ENCODE measurements around the gene GPR27. TPM values are rescaled to one million over a fixed set of nuclear protein-coding genes. Genes with fewer than 3 reads are reported as not detected.

Gene GPR27, protein sequence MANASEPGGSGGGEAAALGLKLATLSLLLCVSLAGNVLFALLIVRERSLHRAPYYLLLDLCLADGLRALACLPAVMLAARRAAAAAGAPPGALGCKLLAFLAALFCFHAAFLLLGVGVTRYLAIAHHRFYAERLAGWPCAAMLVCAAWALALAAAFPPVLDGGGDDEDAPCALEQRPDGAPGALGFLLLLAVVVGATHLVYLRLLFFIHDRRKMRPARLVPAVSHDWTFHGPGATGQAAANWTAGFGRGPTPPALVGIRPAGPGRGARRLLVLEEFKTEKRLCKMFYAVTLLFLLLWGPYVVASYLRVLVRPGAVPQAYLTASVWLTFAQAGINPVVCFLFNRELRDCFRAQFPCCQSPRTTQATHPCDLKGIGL
- total RNA-seq, result under 0.01 TPM in 1 of 2 replicates, not detected in the other

DNA sequence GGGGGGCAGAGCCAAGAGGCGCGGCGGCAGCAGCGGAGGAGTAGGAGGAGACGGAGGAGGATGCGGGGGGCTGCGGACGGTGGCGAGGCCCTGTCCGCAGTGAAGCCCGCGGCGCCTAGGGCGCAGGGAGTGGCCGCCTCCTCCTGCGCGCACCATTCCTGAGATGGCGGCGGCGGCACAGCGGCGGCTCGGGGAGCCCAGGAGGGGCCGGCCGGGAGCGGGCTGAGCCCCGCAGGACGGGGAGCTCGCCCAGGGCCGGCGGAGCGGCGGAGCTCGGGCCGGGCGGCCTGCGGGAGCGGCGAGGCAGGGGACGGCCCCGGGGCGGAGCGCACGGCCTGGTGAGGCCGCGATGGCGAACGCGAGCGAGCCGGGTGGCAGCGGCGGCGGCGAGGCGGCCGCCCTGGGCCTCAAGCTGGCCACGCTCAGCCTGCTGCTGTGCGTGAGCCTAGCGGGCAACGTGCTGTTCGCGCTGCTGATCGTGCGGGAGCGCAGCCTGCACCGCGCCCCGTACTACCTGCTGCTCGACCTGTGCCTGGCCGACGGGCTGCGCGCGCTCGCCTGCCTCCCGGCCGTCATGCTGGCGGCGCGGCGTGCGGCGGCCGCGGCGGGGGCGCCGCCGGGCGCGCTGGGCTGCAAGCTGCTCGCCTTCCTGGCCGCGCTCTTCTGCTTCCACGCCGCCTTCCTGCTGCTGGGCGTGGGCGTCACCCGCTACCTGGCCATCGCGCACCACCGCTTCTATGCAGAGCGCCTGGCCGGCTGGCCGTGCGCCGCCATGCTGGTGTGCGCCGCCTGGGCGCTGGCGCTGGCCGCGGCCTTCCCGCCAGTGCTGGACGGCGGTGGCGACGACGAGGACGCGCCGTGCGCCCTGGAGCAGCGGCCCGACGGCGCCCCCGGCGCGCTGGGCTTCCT, at the start of gene GPR27:
Gene GPR27 (plus strand): TSS at position 155 of the 909 bp plus-strand sequence. CDS start 195 bp downstream, at position 350.
- Histone ChIP-seq H2AFZ (ENCODE audit: low read length) (no peak within 1 kb of the TSS), H3K79me2 (ENCODE audit: insufficient read depth, low read length) (no peaks in the 10 kb centered on the region), H3K36me3 (ENCODE audit: insufficient read depth, low read length) (no peaks in the 10 kb centered on the region), H3K27me3 (ENCODE audit: insufficient read depth, low read length) (peaks cover 59% of the 10 kb centered on the region), H3K4me2 (ENCODE audit: insufficient read depth, low read length) (no peak within 1 kb of the TSS), H4K20me1 (ENCODE audit: insufficient read depth, low read length) (no peaks in the 10 kb centered on the region), H3K4me1 (ENCODE audit: insufficient read depth, low read length) (no peaks in the 10 kb centered on the region), H3K4me3 (ENCODE audit: insufficient read depth, low read length) (no peak within 1 kb of the TSS), H3K27ac (ENCODE audit: low read depth, low read length) (no peak within 1 kb of the TSS), H3K9me3 (ENCODE audit: low read depth, low read length) (no peaks in the 10 kb centered on the region)
- DNase-seq (ENCODE audit: insufficient read length, low spot score, missing footprints), result peak; percentile 88
- TF ChIP-seq, protein P1, sequence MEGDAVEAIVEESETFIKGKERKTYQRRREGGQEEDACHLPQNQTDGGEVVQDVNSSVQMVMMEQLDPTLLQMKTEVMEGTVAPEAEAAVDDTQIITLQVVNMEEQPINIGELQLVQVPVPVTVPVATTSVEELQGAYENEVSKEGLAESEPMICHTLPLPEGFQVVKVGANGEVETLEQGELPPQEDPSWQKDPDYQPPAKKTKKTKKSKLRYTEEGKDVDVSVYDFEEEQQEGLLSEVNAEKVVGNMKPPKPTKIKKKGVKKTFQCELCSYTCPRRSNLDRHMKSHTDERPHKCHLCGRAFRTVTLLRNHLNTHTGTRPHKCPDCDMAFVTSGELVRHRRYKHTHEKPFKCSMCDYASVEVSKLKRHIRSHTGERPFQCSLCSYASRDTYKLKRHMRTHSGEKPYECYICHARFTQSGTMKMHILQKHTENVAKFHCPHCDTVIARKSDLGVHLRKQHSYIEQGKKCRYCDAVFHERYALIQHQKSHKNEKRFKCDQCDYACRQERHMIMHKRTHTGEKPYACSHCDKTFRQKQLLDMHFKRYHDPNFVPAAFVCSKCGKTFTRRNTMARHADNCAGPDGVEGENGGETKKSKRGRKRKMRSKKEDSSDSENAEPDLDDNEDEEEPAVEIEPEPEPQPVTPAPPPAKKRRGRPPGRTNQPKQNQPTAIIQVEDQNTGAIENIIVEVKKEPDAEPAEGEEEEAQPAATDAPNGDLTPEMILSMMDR (IDR thresholded peaks at IDR 0.05; ENCODE audit: extremely low read depth, low read depth, low read length), result no peak

DNA sequence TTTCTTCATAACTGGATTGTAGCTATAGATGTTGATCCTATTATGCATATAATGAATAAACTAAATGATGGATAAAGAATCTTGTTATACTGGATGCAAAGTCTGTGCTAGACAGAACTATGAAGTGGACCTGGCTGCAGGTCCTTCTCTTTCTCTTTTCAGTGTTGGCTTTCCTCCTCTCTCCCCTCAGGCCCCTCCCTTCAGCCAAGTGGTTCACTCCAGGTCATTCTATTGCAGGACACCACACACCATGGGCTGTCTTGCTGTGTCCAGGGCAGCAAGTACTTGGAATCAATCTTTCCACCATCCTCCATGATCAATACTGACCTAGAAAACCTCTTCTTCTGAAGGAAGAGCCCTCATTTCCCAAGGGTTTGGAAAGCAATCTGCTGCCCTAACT, 48.7 kb upstream of the GPR27 start:
- Histone ChIP-seq H3K4me3 (ENCODE audit: insufficient read depth, low read length) (no peak overlapping the region), H4K20me1 (ENCODE audit: insufficient read depth, low read length) (no peaks in the 10 kb centered on the region), H3K9me3 (ENCODE audit: low read depth, low read length) (no peaks in the 10 kb centered on the region), H3K4me2 (ENCODE audit: insufficient read depth, low read length) (no peak overlapping the region), H2AFZ (ENCODE audit: low read length) (no peak overlapping the region), H3K27ac (ENCODE audit: low read depth, low read length) (no peak overlapping the region), H3K79me2 (ENCODE audit: insufficient read depth, low read length) (no peaks in the 10 kb centered on the region), H3K36me3 (ENCODE audit: insufficient read depth, low read length) (no peaks in the 10 kb centered on the region), H3K27me3 (ENCODE audit: insufficient read depth, low read length) (peaks cover 2% of the 10 kb centered on the region), H3K4me1 (ENCODE audit: insufficient read depth, low read length) (no peaks in the 10 kb centered on the region)
- DNase-seq (ENCODE audit: insufficient read length, low spot score, missing footprints), result no peak
- TF ChIP-seq, protein P1 (IDR thresholded peaks at IDR 0.05; ENCODE audit: extremely low read depth, low read depth, low read length), result no peak

DNA sequence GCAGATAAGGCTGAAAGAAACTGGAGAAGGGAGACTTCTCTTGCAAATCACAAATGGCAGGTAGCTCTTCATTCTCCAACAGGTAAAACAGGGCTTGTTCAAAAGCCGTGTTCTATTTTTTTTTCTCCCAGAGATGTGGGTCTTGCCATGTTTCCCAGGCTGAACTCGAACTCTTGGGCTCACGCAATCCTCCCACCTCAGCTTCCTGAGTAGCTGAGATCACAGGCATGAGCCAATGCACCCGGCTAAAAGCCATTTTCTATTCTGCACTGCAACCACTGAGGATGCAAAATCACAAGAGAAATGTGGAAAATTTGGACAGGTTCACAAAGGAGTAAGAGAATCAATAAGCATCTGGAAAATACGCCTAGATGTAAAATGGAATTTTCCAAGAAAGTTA, 48.0 kb upstream of the GPR27 start:
- Histone ChIP-seq H4K20me1 (ENCODE audit: insufficient read depth, low read length) (no peaks in the 10 kb centered on the region), H3K4me1 (ENCODE audit: insufficient read depth, low read length) (no peaks in the 10 kb centered on the region), H3K27ac (ENCODE audit: low read depth, low read length) (no peak overlapping the region), H3K4me3 (ENCODE audit: insufficient read depth, low read length) (no peak overlapping the region), H3K36me3 (ENCODE audit: insufficient read depth, low read length) (no peaks in the 10 kb centered on the region), H3K27me3 (ENCODE audit: insufficient read depth, low read length) (peaks cover 3% of the 10 kb centered on the region), H3K79me2 (ENCODE audit: insufficient read depth, low read length) (no peaks in the 10 kb centered on the region), H3K9me3 (ENCODE audit: low read depth, low read length) (no peaks in the 10 kb centered on the region), H3K4me2 (ENCODE audit: insufficient read depth, low read length) (no peak overlapping the region), H2AFZ (ENCODE audit: low read length) (no peak overlapping the region)
- DNase-seq (ENCODE audit: insufficient read length, low spot score, missing footprints), result no peak
- TF ChIP-seq, protein P1 (IDR thresholded peaks at IDR 0.05; ENCODE audit: extremely low read depth, low read depth, low read length), result no peak

DNA sequence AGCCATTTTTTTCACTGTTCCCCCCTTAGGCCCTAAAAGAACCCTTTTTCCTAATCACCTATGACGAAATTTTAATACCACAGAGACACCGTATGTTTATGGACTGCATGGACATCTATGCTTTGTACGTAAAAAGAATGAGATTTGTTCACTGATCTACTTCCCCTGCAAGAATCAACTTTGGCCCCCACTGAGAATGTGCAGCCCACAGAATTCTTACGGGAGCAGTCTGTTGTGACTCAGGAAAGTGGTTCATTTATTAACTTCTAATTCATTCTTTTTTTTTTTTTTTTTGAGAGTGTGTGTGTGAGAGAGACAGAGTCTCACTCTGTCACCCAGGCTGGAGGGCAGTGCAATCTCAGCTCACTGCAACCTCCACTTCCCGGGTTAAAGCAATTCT, 46.1 kb upstream of the GPR27 start:
- Histone ChIP-seq H3K79me2 (ENCODE audit: insufficient read depth, low read length) (no peaks in the 10 kb centered on the region), H4K20me1 (ENCODE audit: insufficient read depth, low read length) (no peaks in the 10 kb centered on the region), H3K27ac (ENCODE audit: low read depth, low read length) (no peak overlapping the region), H3K4me1 (ENCODE audit: insufficient read depth, low read length) (no peaks in the 10 kb centered on the region), H3K4me2 (ENCODE audit: insufficient read depth, low read length) (no peak overlapping the region), H3K4me3 (ENCODE audit: insufficient read depth, low read length) (no peak overlapping the region), H2AFZ (ENCODE audit: low read length) (no peak overlapping the region), H3K9me3 (ENCODE audit: low read depth, low read length) (no peaks in the 10 kb centered on the region), H3K36me3 (ENCODE audit: insufficient read depth, low read length) (no peaks in the 10 kb centered on the region), H3K27me3 (ENCODE audit: insufficient read depth, low read length) (peaks cover 3% of the 10 kb centered on the region)
- TF ChIP-seq, protein P1 (IDR thresholded peaks at IDR 0.05; ENCODE audit: extremely low read depth, low read depth, low read length), result no peak
- DNase-seq (ENCODE audit: insufficient read length, low spot score, missing footprints), result no peak
